Epithelial cell of proximal tubule (primary cell): Measurements from ENCODE around the gene TEX54. TPM values are rescaled to one million over a fixed set of nuclear protein-coding genes. Genes with fewer than 3 reads are reported as not detected.
A peak's percentile ranks its signal among the peaks of the same experiment; 100 is the strongest.

ENCODE experiments used
- DNase-seq: peaks from one replicate; pipeline ENCODE4 v3.0.0-alpha.2; 2011; ENCODE audit warnings: low read depth
- H3K4me3 ChIP-seq: 2 replicates; pipeline ENCODE4 v1.5.1; 2011; ENCODE audit warnings: low read depth, mild to moderate bottlenecking, low read length
- total RNA-seq: library from RNA; depleted of rRNA; stranded (reverse); fragments of >200 nt; gene quantifications from 2 replicates; pipeline ENCODE4 v1.2.3, GENCODE V29; 2015
- TF ChIP-seq, protein P1 (sequence below): conservative IDR thresholded peaks from 2 replicates; pipeline ENCODE4 v1.5.1; 2012; ENCODE audit warnings: low read depth, mild to moderate bottlenecking, low read length

Gene TEX54
- total RNA-seq, 1 donor from 2014 or later, result not detected

- peak overlapping the region; percentile 82 for H3K4me3 ChIP-seq
- TF ChIP-seq, protein P1, sequence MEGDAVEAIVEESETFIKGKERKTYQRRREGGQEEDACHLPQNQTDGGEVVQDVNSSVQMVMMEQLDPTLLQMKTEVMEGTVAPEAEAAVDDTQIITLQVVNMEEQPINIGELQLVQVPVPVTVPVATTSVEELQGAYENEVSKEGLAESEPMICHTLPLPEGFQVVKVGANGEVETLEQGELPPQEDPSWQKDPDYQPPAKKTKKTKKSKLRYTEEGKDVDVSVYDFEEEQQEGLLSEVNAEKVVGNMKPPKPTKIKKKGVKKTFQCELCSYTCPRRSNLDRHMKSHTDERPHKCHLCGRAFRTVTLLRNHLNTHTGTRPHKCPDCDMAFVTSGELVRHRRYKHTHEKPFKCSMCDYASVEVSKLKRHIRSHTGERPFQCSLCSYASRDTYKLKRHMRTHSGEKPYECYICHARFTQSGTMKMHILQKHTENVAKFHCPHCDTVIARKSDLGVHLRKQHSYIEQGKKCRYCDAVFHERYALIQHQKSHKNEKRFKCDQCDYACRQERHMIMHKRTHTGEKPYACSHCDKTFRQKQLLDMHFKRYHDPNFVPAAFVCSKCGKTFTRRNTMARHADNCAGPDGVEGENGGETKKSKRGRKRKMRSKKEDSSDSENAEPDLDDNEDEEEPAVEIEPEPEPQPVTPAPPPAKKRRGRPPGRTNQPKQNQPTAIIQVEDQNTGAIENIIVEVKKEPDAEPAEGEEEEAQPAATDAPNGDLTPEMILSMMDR, result no peak
- DNase-seq, result no peak
These were observed 21.6 kb upstream of the TEX54 start for GRCh38 chr11:62854013-62854824.

DNA sequence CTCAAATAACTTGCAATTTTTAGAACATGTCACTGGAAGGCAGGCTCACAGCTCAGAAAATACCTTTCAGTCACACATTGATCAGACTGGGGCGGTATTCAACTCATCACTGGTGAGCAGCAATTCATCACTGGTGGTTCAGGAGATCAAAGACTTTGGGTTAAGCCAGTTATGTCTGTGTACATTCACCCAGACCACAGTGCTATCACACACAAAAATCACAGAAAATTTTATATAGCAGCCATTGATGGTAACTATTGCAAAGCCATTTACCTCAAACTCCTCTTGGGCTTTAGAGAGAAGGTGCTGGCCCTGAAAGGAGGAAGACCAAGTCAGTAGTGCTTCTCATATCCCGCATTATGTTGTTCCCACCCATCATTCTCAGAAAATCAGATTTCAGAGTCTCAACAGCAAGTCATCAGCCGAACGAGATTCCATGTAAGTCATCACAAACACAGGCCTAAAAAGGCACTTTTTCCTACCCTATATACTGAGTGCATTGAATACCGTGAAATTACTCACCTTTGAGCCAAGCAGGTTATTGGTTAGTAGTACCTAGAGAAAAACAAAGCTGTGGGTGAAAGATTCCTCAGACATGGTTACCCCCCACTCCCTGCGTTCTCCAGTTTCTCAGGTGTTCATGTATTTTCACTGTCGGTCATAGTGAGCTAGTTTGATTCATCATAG lies 20.8 kb upstream of the TEX54 start:
- peak overlapping the region; percentile 82 for H3K4me3 ChIP-seq
- DNase-seq, result no peak
- TF ChIP-seq, protein P1, result no peak

- no peak for DNase-seq
- TF ChIP-seq, protein P1, result no peak
- H3K4me3 ChIP-seq, result no peak overlapping the region
These were observed 20.0 kb upstream of the TEX54 start for GRCh38 chr11:62852523-62853188.

DNA sequence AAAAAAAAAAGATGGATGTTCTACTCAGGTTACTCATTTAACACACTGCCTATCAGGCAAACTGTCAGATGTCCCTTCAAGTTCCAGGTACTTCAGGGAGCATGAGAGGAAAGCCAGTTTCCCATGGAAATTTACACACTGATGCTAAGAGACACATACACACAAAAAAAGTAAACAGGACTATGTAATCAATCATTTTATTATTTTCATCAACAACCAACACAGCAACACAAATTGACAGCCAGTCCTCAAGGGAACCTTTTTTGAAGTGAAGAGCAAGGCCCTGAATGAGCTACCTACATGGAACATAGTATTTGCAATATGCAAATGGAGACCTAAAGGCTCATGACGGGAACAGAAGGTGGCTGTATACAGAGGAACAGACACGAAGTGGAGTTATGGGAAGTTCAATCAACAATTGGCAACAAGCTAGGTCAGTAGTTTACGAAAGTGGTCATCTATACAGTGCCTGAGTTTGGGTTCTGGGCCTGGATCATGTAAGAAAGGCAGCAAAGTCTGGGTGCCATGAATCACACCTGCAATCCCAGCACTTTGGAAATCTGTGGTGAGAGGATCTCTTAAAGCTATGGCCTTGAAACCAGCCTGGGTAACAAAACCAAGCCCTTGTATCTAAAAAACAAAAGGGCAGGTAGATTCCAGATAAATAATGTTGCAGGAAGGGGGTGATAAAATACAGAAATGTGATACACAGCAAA lies 19.3 kb upstream of the TEX54 start:
- DNase-seq, result no peak
- no peak overlapping the region for H3K4me3 ChIP-seq
- TF ChIP-seq, protein P1, result no peak

DNA sequence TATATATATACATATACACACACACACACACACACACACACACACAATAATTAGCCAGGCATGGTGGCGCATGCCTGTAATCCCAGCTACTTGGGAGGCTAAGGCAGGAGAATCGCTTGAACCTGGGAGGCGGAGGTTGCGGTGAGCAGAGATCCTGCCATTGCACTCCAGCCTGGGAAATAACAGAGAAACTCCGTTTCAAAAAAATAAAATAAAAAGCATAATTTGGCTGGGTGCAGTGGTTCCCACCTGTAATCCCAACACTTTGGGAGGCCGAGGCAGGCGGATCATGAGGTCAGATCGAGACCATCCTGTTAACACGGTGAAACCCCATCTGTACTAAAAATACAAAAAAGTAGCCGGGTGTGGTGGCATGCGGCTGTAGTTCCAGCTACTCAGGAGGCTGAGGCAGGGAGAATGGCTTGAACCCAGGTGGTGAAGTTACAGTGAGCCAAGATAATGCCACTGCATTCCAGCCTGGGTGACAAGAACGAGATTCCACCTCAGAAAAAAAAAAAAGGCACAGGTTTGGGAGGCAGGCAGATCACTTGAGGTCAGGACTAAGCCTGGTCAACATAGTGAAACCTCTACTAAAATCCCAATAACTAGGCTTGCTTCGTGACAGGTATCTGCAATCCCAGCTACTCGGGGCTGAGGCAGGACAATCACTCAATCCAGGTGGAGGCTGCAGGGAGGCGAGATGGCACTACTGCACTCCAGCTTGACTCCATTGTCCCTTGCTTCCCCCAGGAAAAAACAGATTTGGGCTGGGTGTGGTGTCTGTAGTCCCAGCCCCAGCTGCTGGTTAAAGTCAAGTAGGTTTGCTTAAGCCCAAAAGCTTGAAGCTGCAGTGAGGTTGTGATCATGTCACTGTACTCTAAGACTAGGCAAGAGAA lies 18.5 kb upstream of the TEX54 start:
- H3K4me3 ChIP-seq, result no peak overlapping the region
- DNase-seq, result no peak
- TF ChIP-seq, protein P1, result no peak

DNA sequence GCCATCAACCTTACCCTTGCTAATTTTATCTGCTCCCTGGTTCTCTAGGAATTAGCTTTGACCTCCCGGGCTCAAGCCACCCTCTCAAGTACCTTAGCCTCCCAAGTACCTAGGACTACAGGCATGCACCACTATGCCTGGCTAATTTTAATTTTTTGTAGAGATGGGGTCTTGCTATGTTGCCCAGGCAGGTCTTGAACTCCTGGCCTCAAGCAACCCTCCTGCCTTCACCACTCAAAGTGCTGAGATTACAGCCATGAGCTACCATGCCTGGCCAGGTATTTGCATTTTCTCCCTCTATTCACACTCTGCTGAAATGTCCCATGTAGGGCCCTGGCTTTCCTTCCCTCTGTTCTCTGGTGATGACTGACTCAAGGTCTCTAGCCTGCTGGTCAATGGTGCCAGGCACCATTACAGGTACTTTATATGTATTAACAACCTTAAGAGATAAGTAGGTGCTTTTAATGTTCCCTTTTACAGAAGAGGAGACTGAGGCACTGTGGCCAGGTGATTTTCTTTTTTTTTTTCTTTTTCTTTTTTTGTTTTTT lies 15.2 kb upstream of the TEX54 start:
- TF ChIP-seq, protein P1, result no peak
- DNase-seq, result no peak
- no peak overlapping the region for H3K4me3 ChIP-seq
